Transverse colon (tissue), 4 donors: ENCODE results near the gene OOEP. TPM values are rescaled to one million over a fixed set of nuclear protein-coding genes. Genes with fewer than 3 reads are reported as not detected.

Experiments
- DNase-seq: peaks from one replicate; pipeline ENCODE4 v3.0.0-alpha.2; 2019
- H3K27ac ChIP-seq, 4 donors: fragments of 200-600 bp; sonication (generic); 2 replicates each; pipeline ENCODE4 v1.5.1; 2016 to 2018; ENCODE audit warnings: inconsistent platforms in 4 of 4
- H3K27me3 ChIP-seq: fragments of 200-600 bp; sonication (generic); 2 replicates; pipeline ENCODE4 v1.5.1; 2017; ENCODE audit warnings: inconsistent platforms
- H3K36me3 ChIP-seq, 4 donors: fragments of 200-600 bp; sonication (generic); 2 replicates each; pipeline ENCODE4 v1.5.1; 2017 to 2019; ENCODE audit warnings: inconsistent platforms in 4 of 4
- H3K4me1 ChIP-seq, 4 donors: fragments of 200-600 bp; sonication (generic); 2 replicates each; pipeline ENCODE4 v1.5.1; 2017 to 2020; ENCODE audit warnings: inconsistent platforms in 4 of 4
- H3K4me3 ChIP-seq, 4 donors: fragments of 200-600 bp; sonication (generic); 1 replicate in 1 of 4; 2 replicates in 3 of 4; pipeline versions ENCODE4 v1.5.1 to v1.6.1; 2017 to 2019; ENCODE audit warnings: inconsistent platforms in 4 of 4
- H3K9me3 ChIP-seq, 2 donors: fragments of 200-600 bp; sonication (generic); 2 replicates each; pipeline ENCODE4 v1.5.1; 2017 to 2019; ENCODE audit warnings: inconsistent platforms in 2 of 2
- CTCF ChIP-seq, 5 experiments: fragments of 200-600 bp in 3 of 5; fragments of 450-650 bp in 2 of 5; sonication (generic) in 3 of 5; IDR thresholded peaks; 1 replicate in 2 of 5; 2 replicates in 3 of 5; pipeline ENCODE4 v1.5.1; 2016 to 2017; ENCODE audit warnings: antibody characterized with exemption in 5 of 5, inconsistent platforms in 3 of 5, mild to moderate bottlenecking in 2 of 5, moderate library complexity in 1 of 5
- EP300 ChIP-seq: sonication (generic); formaldehyde crosslinking; IDR thresholded peaks from one replicate; pipeline ENCODE4 v1.6.1; 2017; ENCODE audit warnings: antibody characterized with exemption, low read depth
- POLR2A ChIP-seq: fragments of 450-650 bp; IDR thresholded peaks from one replicate; pipeline ENCODE4 v1.6.1; 2016; ENCODE audit warnings: antibody characterized with exemption, mild to moderate bottlenecking, moderate library complexity
- POLR2AphosphoS5 ChIP-seq, 3 donors: sonication (generic); formaldehyde crosslinking; IDR thresholded peaks; one replicate each; pipeline ENCODE4 v1.6.1; 2016; ENCODE audit warnings: antibody characterized with exemption in 3 of 3
- WGBS, 2 donors: methylation state at CpG; one replicate each; pipeline ENCODE4 v1.1.5; 2018; ENCODE audit warnings: low coverage in 1 of 2; 5-methylcytosine and 5-hydroxymethylcytosine counted together
- in situ Hi-C, 4 donors: fragments of 200-750 bp; cut with MboI; loops; one replicate each; pipeline versions ENCODE4 v1.15.0 to v1.15.1; 2017; ENCODE audit warnings: low sequenced_read_pairs in 3 of 4, low pct_ligation_motif_present in 1 of 4, low pct_unique_long_range_greater_than_20kb in 1 of 4
- intact Hi-C: fragments of 100-400 bp; cut with DNase I; formaldehyde crosslinking; loops from one replicate; pipeline ENCODE4 v1.15.1; 2023; ENCODE audit warnings: low total_unique reads
- total RNA-seq, 4 donors: library from RNA; depleted of rRNA; stranded (reverse); fragments of >200 nt; gene quantifications; one replicate each; pipeline ENCODE4 v1.1.0, GENCODE V29; 2016

Gene OOEP
- total RNA-seq, 4 donors from 2014 or later = not detected

- no peak for TF ChIP-seq CTCF (IDR thresholded peaks at IDR 0.05)
- TF ChIP-seq POLR2AphosphoS5 (IDR thresholded peaks at IDR 0.05) = no peak
- no peak for TF ChIP-seq EP300
- TF ChIP-seq POLR2A = no peak
- intact Hi-C loops (no loop called here), in situ Hi-C loops (no loop called here)
- Histone ChIP-seq H3K36me3 (no peaks in the 10 kb centered on the region), H3K9me3 (no peaks in the 10 kb centered on the region), H3K4me3 (no peak overlapping the region), H3K4me1 (peaks cover 0 to 8% (median 5%) of the 10 kb centered on the region in 4 donors), H3K27me3 (no peaks in the 10 kb centered on the region), H3K27ac (no peak overlapping the region)
- no peak for DNase-seq
- 83% methylated on average over 2 of the region's 2 CpGs for WGBS, 2 donors
Measured at GRCh38 chr6:73391675-73392074, 22.0 kb upstream of the OOEP start.

GRCh38 chr6:73389854-73390253 lies 20.2 kb upstream of the OOEP start:
- no peaks in the 10 kb centered on the region for H3K27me3 ChIP-seq
- no peaks in the 10 kb centered on the region for H3K9me3 ChIP-seq
- DNase-seq = peak; percentile 14
- H3K27ac ChIP-seq = no peak overlapping the region
- WGBS, 2 donors = 71 to 72% methylated on average over 7 to 10 of the region's 10 CpGs
- no peaks in the 10 kb centered on the region for H3K36me3 ChIP-seq
- TF ChIP-seq POLR2AphosphoS5 (IDR thresholded peaks at IDR 0.05) (no peak), CTCF (IDR thresholded peaks at IDR 0.05) (no peak), POLR2A (no peak), EP300 (no peak)
- intact Hi-C loops (no loop called here), in situ Hi-C loops (no loop called here)
- no peak overlapping the region for H3K4me3 ChIP-seq
- H3K4me1 ChIP-seq = peaks cover 0 to 8% (median 5%) of the 10 kb centered on the region in 4 donors

GRCh38 chr6:73388800-73389512 lies 19.3 kb upstream of the OOEP start:
- Histone ChIP-seq H3K4me1 (peaks cover 0 to 8% (median 5%) of the 10 kb centered on the region in 4 donors), H3K36me3 (no peaks in the 10 kb centered on the region), H3K27me3 (no peaks in the 10 kb centered on the region), H3K27ac (peak overlapping the region; percentile 53 to 59 (median 55)), H3K4me3 (peak overlapping the region; percentile 39 to 72 (median 46)), H3K9me3 (no peaks in the 10 kb centered on the region)
- WGBS, 2 donors = 1 to 21% methylated on average over 7 to 34 of the region's 38 CpGs
- peak; percentile 68 for DNase-seq
- intact Hi-C loops (no loop called here), in situ Hi-C loops (no loop called here)
- TF ChIP-seq POLR2AphosphoS5 (IDR thresholded peaks at IDR 0.05) (no peak), CTCF (IDR thresholded peaks at IDR 0.05) (peak; percentile 27 to 44 (median 39)), EP300 (no peak), POLR2A (peak; percentile 15)

- Histone ChIP-seq H3K4me3 (peak overlapping the region; percentile 39 to 72 (median 46)), H3K9me3 (no peaks in the 10 kb centered on the region), H3K36me3 (no peaks in the 10 kb centered on the region), H3K4me1 (peaks cover 0 to 8% (median 5%) of the 10 kb centered on the region in 4 donors), H3K27me3 (no peaks in the 10 kb centered on the region), H3K27ac (peak overlapping the region in 1 of 4 donors; percentile 59)
- intact Hi-C loops = no loop called here
- no peak for TF ChIP-seq POLR2AphosphoS5 (IDR thresholded peaks at IDR 0.05)
- TF ChIP-seq CTCF (IDR thresholded peaks at IDR 0.05) = no peak
- no peak for TF ChIP-seq EP300
- no peak for TF ChIP-seq POLR2A
- in situ Hi-C loops = no loop called here
- no peak for DNase-seq
- 39 to 58% methylated on average over 2 to 4 of the region's 4 CpGs for WGBS, 2 donors
Measured at GRCh38 chr6:73388433-73388799, 18.7 kb upstream of the OOEP start.
